OCI-LY1 (cell line): Measurements from ENCODE around the gene CREB5.

Source experiments
- CTCF ChIP-seq: fragments of 200-600 bp; sonication (generic), shearing (Covaris generic); IDR thresholded peaks from 2 replicates; pipeline ENCODE4 v1.5.1; 2017; ENCODE audit warnings: mild to moderate bottlenecking, antibody characterized with exemption, low read length, moderate library complexity, mixed read lengths
- EZH2 ChIP-seq: fragments of 200-600 bp; sonication (generic), shearing (Covaris generic); IDR thresholded peaks from 2 replicates; pipeline ENCODE4 v1.8.0; 2017; ENCODE audit warnings: borderline replicate concordance, mixed run types, mild to moderate bottlenecking, antibody characterized with exemption, low read length, moderate library complexity, mixed read lengths

- no peak for TF ChIP-seq CTCF
- TF ChIP-seq EZH2: no peak
Observed at GRCh38 chr7:28498636-28499035, 86.3 kb downstream of the CREB5 start.
